Activated naive CD8-positive, alpha-beta T cell (primary cell): ENCODE measurements around the gene REPS2.

ENCODE experiments used
- H3K27ac Mint-ChIP-seq: one replicate; pipeline ENCODE4 v1.8.0; 2021; ENCODE audit warnings: mixed read lengths
- H3K27me3 Mint-ChIP-seq: one replicate; pipeline ENCODE4 v1.8.0; 2021; ENCODE audit warnings: mixed read lengths
- H3K36me3 Mint-ChIP-seq: one replicate; pipeline ENCODE4 v1.8.0; 2021; ENCODE audit warnings: mixed read lengths
- H3K4me1 Mint-ChIP-seq: one replicate; pipeline ENCODE4 v1.8.0; 2021; ENCODE audit warnings: low read depth, mixed read lengths
- H3K4me3 Mint-ChIP-seq: one replicate; pipeline ENCODE4 v1.8.0; 2021; ENCODE audit warnings: mild to moderate bottlenecking, mixed read lengths
- H3K9me3 Mint-ChIP-seq: one replicate; pipeline ENCODE4 v1.8.0; 2021; ENCODE audit warnings: low read depth, mixed read lengths

The REPS2 gene

GRCh38 chrX:17098516-17099247 lies 152.2 kb downstream of the REPS2 start:
- Mint-ChIP-seq H3K27ac (no peak overlapping the region), H3K27me3 (no peaks in the 10 kb centered on the region), H3K4me3 (no peak overlapping the region), H3K4me1 (no peaks in the 10 kb centered on the region), H3K9me3 (peaks cover 4% of the 10 kb centered on the region), H3K36me3 (peaks cover 2% of the 10 kb centered on the region)

- H3K27me3 Mint-ChIP-seq = no peaks in the 10 kb centered on the region
- no peaks in the 10 kb centered on the region for H3K4me1 Mint-ChIP-seq
- no peak overlapping the region for H3K4me3 Mint-ChIP-seq
Observed at GRCh38 chrX:17104433-17104832, 158.0 kb downstream of the REPS2 start.

DNA sequence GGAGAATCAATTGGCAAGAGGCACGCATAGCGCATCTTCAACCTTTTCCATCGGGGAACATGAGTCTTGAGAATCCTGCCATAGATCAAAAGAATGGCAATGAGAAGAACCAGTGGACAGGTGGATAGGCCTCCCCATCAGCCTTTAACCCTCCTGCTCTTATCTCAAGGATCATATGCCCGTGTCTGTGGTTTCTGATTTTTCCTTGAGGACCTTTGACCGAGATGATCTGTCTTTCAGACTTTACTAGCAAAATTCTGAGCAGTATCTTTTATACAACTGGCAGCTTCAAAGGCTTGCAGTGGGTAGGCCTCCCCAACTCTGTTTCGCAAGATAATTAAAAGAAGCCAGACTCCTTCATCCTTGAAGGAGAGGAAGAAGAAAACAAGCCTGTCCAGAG lies 174.4 kb downstream of the REPS2 start:
- Mint-ChIP-seq H3K4me3 (no peak overlapping the region), H3K4me1 (no peaks in the 10 kb centered on the region), H3K9me3 (no peaks in the 10 kb centered on the region), H3K36me3 (no peaks in the 10 kb centered on the region), H3K27ac (no peak overlapping the region), H3K27me3 (no peaks in the 10 kb centered on the region)

More at GRCh38 chrX:17104433-17104832, 158.0 kb downstream of the REPS2 start:
- Mint-ChIP-seq H3K9me3 (no peaks in the 10 kb centered on the region), H3K27ac (no peak overlapping the region), H3K36me3 (no peaks in the 10 kb centered on the region)

GRCh38 chrX:17154001-17154400 lies 207.5 kb downstream of the REPS2 start:
- Mint-ChIP-seq H3K27me3 (peaks cover 2% of the 10 kb centered on the region), H3K4me1 (no peaks in the 10 kb centered on the region), H3K9me3 (no peaks in the 10 kb centered on the region), H3K36me3 (no peaks in the 10 kb centered on the region), H3K4me3 (no peak overlapping the region), H3K27ac (no peak overlapping the region)

DNA sequence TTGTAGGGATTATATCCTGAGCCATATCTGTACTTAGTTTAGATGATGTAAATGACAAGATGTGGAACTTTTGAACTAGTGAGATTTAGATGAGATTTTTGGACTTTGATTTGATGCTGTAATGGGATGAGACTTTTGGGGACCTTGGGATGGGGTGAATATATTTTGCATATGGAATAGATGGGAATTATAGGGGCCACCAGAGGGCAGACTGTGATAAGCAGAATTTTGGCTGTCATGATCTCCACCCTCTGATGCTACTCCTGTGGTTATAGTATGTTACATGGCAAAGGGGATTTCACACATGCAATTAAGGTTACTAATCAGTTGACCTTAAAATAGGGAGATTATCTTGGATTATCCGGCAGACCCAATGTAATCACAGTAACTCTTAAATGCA lies 214.5 kb downstream of the REPS2 start:
- H3K27me3 Mint-ChIP-seq = no peaks in the 10 kb centered on the region
- no peak overlapping the region for H3K4me3 Mint-ChIP-seq
- no peaks in the 10 kb centered on the region for H3K36me3 Mint-ChIP-seq
- no peak overlapping the region for H3K27ac Mint-ChIP-seq
- peaks cover 3% of the 10 kb centered on the region for H3K9me3 Mint-ChIP-seq
- H3K4me1 Mint-ChIP-seq = no peaks in the 10 kb centered on the region

DNA sequence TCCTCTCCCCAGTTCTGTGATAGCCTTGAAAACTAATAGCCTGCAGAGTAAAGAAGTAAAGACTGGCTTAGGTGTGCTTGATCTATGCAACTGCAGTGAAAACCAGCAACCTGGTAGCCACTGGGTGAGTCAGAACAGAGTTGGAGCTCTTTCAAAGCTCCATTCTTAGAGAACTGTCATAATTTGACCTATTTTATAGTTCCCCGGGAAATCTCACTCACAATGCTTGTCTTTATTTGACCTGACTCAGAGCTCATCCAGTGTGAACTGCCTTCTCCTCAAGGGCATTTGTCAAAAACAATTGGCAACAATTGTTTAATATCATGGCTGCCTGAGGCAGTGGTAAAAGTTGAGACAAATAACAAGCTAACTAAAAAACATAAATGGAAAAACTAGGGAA lies 215.5 kb downstream of the REPS2 start:
- H3K27me3 Mint-ChIP-seq = no peaks in the 10 kb centered on the region
- H3K36me3 Mint-ChIP-seq = no peaks in the 10 kb centered on the region
- H3K4me1 Mint-ChIP-seq = no peaks in the 10 kb centered on the region
- no peak overlapping the region for H3K27ac Mint-ChIP-seq
- H3K4me3 Mint-ChIP-seq = no peak overlapping the region
- H3K9me3 Mint-ChIP-seq = peaks cover 3% of the 10 kb centered on the region

GRCh38 chrX:17164079-17164478 lies 217.6 kb downstream of the REPS2 start:
- Mint-ChIP-seq H3K27ac (no peak overlapping the region), H3K9me3 (peaks cover 3% of the 10 kb centered on the region), H3K27me3 (no peaks in the 10 kb centered on the region), H3K4me3 (no peak overlapping the region), H3K4me1 (no peaks in the 10 kb centered on the region), H3K36me3 (no peaks in the 10 kb centered on the region)

DNA sequence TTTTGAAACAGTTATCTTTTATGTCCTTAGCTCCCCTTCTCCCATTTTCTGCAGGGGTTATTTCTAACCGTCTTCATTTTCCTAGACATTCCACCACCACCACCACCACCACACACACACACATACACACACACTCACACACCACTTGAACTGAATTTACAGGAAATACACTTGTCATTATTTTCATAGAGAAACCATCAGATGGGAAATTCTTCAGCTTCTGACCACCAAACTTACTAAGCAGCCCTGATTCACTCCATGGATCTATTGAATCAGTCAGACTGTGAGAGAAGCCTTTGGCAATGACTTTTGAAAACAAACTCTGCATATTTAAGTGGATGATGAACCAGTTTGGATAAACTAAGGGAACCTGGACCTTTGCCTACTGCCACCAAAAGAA lies 218.5 kb downstream of the REPS2 start:
- no peak overlapping the region for H3K4me3 Mint-ChIP-seq
- H3K27ac Mint-ChIP-seq = no peak overlapping the region
- no peaks in the 10 kb centered on the region for H3K27me3 Mint-ChIP-seq
- H3K9me3 Mint-ChIP-seq = peaks cover 3% of the 10 kb centered on the region
- no peaks in the 10 kb centered on the region for H3K36me3 Mint-ChIP-seq
- H3K4me1 Mint-ChIP-seq = no peaks in the 10 kb centered on the region

GRCh38 chrX:17167915-17168314 lies 221.5 kb downstream of the REPS2 start:
- H3K4me3 Mint-ChIP-seq = no peak overlapping the region
- no peaks in the 10 kb centered on the region for H3K36me3 Mint-ChIP-seq

DNA sequence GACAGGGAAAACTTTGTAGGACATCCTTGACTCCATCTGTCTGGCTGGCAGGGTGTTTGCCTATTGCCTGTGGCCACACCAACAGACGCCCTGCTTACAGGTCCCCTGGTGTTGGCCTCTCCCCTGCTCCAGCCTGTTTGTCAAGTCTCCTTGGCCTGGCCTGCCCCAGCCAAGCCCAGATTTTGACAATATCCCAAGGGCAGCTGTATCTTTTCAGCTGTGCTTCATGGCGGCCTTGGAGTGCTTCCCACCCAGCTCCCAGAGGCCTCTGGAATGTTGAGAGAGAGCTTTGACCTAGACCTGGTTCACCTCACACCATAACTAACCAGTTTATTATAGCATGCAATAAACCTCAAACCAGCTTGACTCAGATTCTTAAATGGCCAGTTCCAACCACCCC lies 224.5 kb downstream of the REPS2 start:
- no peaks in the 10 kb centered on the region for H3K4me1 Mint-ChIP-seq
- no peak overlapping the region for H3K4me3 Mint-ChIP-seq
- H3K9me3 Mint-ChIP-seq = no peaks in the 10 kb centered on the region
- no peak overlapping the region for H3K27ac Mint-ChIP-seq
- no peaks in the 10 kb centered on the region for H3K36me3 Mint-ChIP-seq
- no peaks in the 10 kb centered on the region for H3K27me3 Mint-ChIP-seq

More at GRCh38 chrX:17167915-17168314, 221.5 kb downstream of the REPS2 start:
- H3K9me3 Mint-ChIP-seq = no peaks in the 10 kb centered on the region
- H3K27me3 Mint-ChIP-seq = no peaks in the 10 kb centered on the region
- H3K27ac Mint-ChIP-seq = no peak overlapping the region
- no peaks in the 10 kb centered on the region for H3K4me1 Mint-ChIP-seq

- H3K36me3 Mint-ChIP-seq = no peaks in the 10 kb centered on the region
- no peaks in the 10 kb centered on the region for H3K9me3 Mint-ChIP-seq
- H3K4me3 Mint-ChIP-seq = no peak overlapping the region
- H3K27ac Mint-ChIP-seq = no peak overlapping the region
- no peaks in the 10 kb centered on the region for H3K27me3 Mint-ChIP-seq
- no peaks in the 10 kb centered on the region for H3K4me1 Mint-ChIP-seq
Observed at GRCh38 chrX:17174671-17175070, 228.2 kb downstream of the REPS2 start.

DNA sequence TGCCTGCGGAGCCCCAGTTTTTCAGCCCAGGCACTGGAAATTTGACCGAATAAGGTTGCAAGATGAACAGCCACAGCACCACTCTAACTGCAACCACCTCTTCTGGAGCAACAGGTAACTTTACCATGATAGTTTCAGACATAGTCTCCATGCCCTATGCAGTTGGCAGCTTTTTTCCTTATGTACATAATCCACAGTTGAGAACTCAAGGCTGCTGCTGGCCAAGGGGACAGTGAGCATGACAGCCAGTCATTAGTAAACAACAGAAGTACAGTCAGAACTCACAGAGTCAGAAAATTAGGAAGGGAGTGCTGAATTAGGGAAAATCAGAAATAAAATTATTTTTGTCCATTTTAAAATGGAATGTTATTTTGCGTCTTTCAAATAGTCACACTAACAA lies 235.9 kb downstream of the REPS2 start:
- H3K36me3 Mint-ChIP-seq = no peaks in the 10 kb centered on the region
- H3K9me3 Mint-ChIP-seq = no peaks in the 10 kb centered on the region
- no peaks in the 10 kb centered on the region for H3K27me3 Mint-ChIP-seq
- H3K4me3 Mint-ChIP-seq = no peak overlapping the region
- H3K4me1 Mint-ChIP-seq = no peaks in the 10 kb centered on the region
- no peak overlapping the region for H3K27ac Mint-ChIP-seq

- H3K36me3 Mint-ChIP-seq = no peaks in the 10 kb centered on the region
Observed at GRCh38 chrX:17183566-17183965, 237.1 kb downstream of the REPS2 start.

DNA sequence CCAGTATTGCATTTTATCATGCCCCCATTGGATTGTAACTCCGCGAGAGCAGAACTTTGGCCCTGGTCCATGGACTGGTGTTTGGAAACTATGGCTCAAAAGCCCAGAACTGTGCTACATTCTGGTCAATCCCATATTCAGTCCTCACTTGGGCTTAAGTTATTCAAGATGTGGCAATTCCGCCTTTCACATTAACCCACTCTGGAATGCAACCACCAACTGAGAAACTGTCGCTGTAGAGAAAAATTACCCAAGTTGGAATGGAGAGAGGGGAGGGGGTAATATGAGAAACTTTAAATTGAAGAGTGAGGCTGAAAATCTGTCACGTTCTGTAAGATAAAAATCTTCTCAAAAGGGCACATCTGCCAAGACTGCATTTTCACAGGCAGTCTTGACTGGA lies 239.0 kb downstream of the REPS2 start:
- Mint-ChIP-seq H3K27me3 (no peaks in the 10 kb centered on the region), H3K9me3 (no peaks in the 10 kb centered on the region), H3K36me3 (no peaks in the 10 kb centered on the region), H3K4me3 (no peak overlapping the region), H3K27ac (no peak overlapping the region), H3K4me1 (no peaks in the 10 kb centered on the region)

More at GRCh38 chrX:17183566-17183965, 237.1 kb downstream of the REPS2 start:
- Mint-ChIP-seq H3K4me1 (no peaks in the 10 kb centered on the region), H3K4me3 (no peak overlapping the region), H3K27me3 (no peaks in the 10 kb centered on the region), H3K9me3 (no peaks in the 10 kb centered on the region), H3K27ac (no peak overlapping the region)

GRCh38 chrX:17187136-17187756 lies 240.8 kb downstream of the REPS2 start:
- Mint-ChIP-seq H3K27me3 (no peaks in the 10 kb centered on the region), H3K9me3 (no peaks in the 10 kb centered on the region), H3K4me1 (no peaks in the 10 kb centered on the region), H3K27ac (no peak overlapping the region), H3K36me3 (no peaks in the 10 kb centered on the region), H3K4me3 (no peak overlapping the region)

DNA sequence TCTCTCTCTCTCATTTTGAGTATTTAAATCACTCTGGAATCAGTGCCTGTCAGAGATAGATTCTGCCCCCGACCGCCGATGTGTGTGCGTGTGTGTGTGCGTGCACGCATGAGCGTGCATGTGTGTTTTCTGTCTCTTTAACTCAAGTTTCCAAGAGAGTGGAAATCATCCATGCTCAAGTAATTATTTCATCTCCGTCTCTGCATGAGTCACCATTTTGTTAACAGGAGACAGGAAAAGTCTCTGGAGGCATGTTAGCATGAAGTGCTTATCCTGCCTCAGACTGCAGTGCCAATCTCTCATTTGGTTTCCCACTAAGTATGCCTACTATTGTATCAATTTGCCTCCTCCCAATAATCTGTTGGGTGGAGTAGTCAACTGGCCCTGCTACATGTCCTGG lies 245.6 kb downstream of the REPS2 start:
- Mint-ChIP-seq H3K27me3 (no peaks in the 10 kb centered on the region), H3K4me1 (no peaks in the 10 kb centered on the region), H3K4me3 (no peak overlapping the region), H3K27ac (no peak overlapping the region), H3K9me3 (no peaks in the 10 kb centered on the region), H3K36me3 (no peaks in the 10 kb centered on the region)
